Body of pancreas (tissue), 4 donors: Measurements from ENCODE around the gene EYA2. TPM values are rescaled to one million over a fixed set of nuclear protein-coding genes. Genes with fewer than 3 reads are reported as not detected.

Experiments
- ATAC-seq: fragments of 150-250 bp; one replicate; pipeline ENCODE4 v1.9.1; 2016
- DNase-seq, 4 donors: peaks; one replicate each; pipeline ENCODE4 v3.0.0-alpha.2; 2019
- H3K27ac ChIP-seq, 4 donors: fragments of 200-600 bp; sonication (generic); 1 replicate in 3 of 4; 2 replicates in 1 of 4; pipeline versions ENCODE4 v1.5.1 to v1.6.1; 2016 to 2019; ENCODE audit warnings: mild to moderate bottlenecking in 1 of 4, mixed read lengths in 1 of 4, moderate library complexity in 1 of 4
- H3K27me3 ChIP-seq, 2 donors: fragments of 200-600 bp; sonication (generic); one replicate each; pipeline ENCODE4 v1.6.0; 2016; ENCODE audit warnings: mild to moderate bottlenecking in 1 of 2
- H3K36me3 ChIP-seq, 2 donors: fragments of 200-600 bp; sonication (generic); replicated peaks in 1 of 2; 2 replicates each; pipeline ENCODE4 v1.5.1; 2016; ENCODE audit warnings: low read depth in 2 of 2; ENCODE audit not compliant: insufficient read depth in 1 of 2
- H3K4me1 ChIP-seq: fragments of 200-600 bp; sonication (generic); one replicate; pipeline ENCODE4 v1.6.0; 2016
- H3K4me3 ChIP-seq, 2 donors: fragments of 200-600 bp; sonication (generic); 1 replicate in 1 of 2; 2 replicates in 1 of 2; pipeline ENCODE4 v1.5.1; 2016 to 2019
- H3K9me3 ChIP-seq, 3 donors: fragments of 200-600 bp; sonication (generic); 1 replicate in 2 of 3; 2 replicates in 1 of 3; pipeline ENCODE4 v1.5.1; 2016
- CTCF ChIP-seq, 7 experiments: fragments of 450-650 bp in 4 of 7; fragments of 200-600 bp in 3 of 7; sonication (generic) in 3 of 7; IDR thresholded peaks; one replicate each; pipeline ENCODE4 v1.5.1; 2016 to 2019; ENCODE audit warnings: antibody characterized with exemption in 7 of 7
- POLR2A ChIP-seq, 3 donors: fragments of 450-650 bp; IDR thresholded peaks; one replicate each; pipeline ENCODE4 v1.6.1; 2016; ENCODE audit warnings: antibody characterized with exemption in 3 of 3, mild to moderate bottlenecking in 2 of 3
- WGBS, 2 donors: methylation state at CpG; one replicate each; pipeline ENCODE4 v1.1.5; 2017; 5-methylcytosine and 5-hydroxymethylcytosine counted together
- intact Hi-C: fragments of 100-400 bp; cut with DNase I; formaldehyde crosslinking; loops from one replicate; pipeline ENCODE4 v1.15.1; 2023
- total RNA-seq, 2 donors: library from RNA; depleted of rRNA; stranded (reverse); fragments of >200 nt; gene quantifications; one replicate each; pipeline ENCODE4 v1.1.0, GENCODE V29; 2016

EYA2 gene
- total RNA-seq, 2 donors from 2014 or later, result 0.52 to 3.6 TPM

GRCh38 chr20:47212606-47213207, 318.1 kb downstream of the EYA2 start:
- Histone ChIP-seq H3K27ac (no peak overlapping the region), H3K4me3 (no peak overlapping the region), H3K27me3 (no peaks in the 10 kb centered on the region), H3K9me3 (no peaks in the 10 kb centered on the region), H3K4me1 (no peaks in the 10 kb centered on the region), H3K36me3 (peaks cover 0 to 30% of the 10 kb centered on the region in 2 donors)
- no peak for ATAC-seq
- WGBS, 2 donors, result 94 to 98% methylated on average over 8 to 9 of the region's 9 CpGs
- DNase-seq, result no peak
- intact Hi-C loops, result no loop called here
- no peak for TF ChIP-seq CTCF (IDR thresholded peaks at IDR 0.05)
- no peak for TF ChIP-seq POLR2A (IDR thresholded peaks at IDR 0.05)

GRCh38 chr20:47213966-47214365, 319.3 kb downstream of the EYA2 start:
- DNase-seq, result no peak
- Histone ChIP-seq H3K27ac (no peak overlapping the region), H3K4me3 (no peak overlapping the region), H3K36me3 (peaks cover 0 to 27% of the 10 kb centered on the region in 2 donors), H3K4me1 (no peaks in the 10 kb centered on the region), H3K9me3 (no peaks in the 10 kb centered on the region), H3K27me3 (no peaks in the 10 kb centered on the region)
- ATAC-seq, result no peak
- no peak for TF ChIP-seq POLR2A (IDR thresholded peaks at IDR 0.05)
- no peak for TF ChIP-seq CTCF (IDR thresholded peaks at IDR 0.05)
- intact Hi-C loops, result no loop called here
- 94 to 98% methylated on average over 9 of the region's 9 CpGs for WGBS, 2 donors

GRCh38 chr20:47215653-47216397, 321.2 kb downstream of the EYA2 start:
- Histone ChIP-seq H3K4me1 (no peaks in the 10 kb centered on the region), H3K27me3 (no peaks in the 10 kb centered on the region), H3K4me3 (no peak overlapping the region), H3K27ac (no peak overlapping the region), H3K36me3 (peaks cover 0 to 21% of the 10 kb centered on the region in 2 donors), H3K9me3 (no peaks in the 10 kb centered on the region)
- WGBS, 2 donors, result 90 to 94% methylated on average over 10 of the region's 10 CpGs
- intact Hi-C loops, result no loop called here
- TF ChIP-seq POLR2A (IDR thresholded peaks at IDR 0.05), result no peak
- no peak for TF ChIP-seq CTCF (IDR thresholded peaks at IDR 0.05)
- ATAC-seq (no peak), DNase-seq (no peak)

DNA sequence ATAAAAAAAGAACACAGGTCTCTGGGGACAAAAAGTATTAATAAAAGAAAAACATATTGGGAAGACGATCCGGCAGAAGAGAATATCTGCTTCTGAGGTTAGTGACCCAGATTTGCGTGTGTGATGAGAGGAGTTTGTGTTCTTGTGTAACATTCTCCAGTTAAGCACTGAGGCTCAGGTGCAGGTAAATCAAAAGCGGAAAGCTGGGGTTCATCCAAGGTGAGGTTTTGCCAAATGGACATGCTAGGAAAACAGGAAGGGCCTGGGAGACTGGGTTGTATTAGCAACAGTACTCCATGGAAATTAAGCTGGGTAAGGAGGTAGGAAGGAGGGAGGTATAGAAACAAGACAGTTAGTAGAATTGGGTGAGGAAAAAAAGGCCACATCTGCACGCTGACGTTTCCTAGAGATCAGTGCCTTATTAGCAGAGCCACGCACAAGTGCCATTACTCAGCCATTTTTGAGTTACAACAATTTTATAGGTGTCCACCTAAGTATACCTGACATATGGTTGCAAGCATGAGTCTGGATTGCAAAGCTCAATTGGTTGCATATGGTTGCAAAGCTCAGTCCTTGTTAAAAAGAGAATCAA, 322.3 kb downstream of the EYA2 start:
- intact Hi-C loops, result no loop called here
- TF ChIP-seq CTCF (IDR thresholded peaks at IDR 0.05), result no peak
- Histone ChIP-seq H3K27me3 (no peaks in the 10 kb centered on the region), H3K4me3 (no peak overlapping the region), H3K4me1 (no peaks in the 10 kb centered on the region), H3K9me3 (no peaks in the 10 kb centered on the region), H3K36me3 (peaks cover 0 to 20% of the 10 kb centered on the region in 2 donors), H3K27ac (no peak overlapping the region)
- 90% methylated on average over 7 of the region's 7 CpGs for WGBS, 2 donors
- DNase-seq, result no peak
- ATAC-seq, result no peak
